ENCODE results near the gene TMOD2.

TMOD2 gene

DNA sequence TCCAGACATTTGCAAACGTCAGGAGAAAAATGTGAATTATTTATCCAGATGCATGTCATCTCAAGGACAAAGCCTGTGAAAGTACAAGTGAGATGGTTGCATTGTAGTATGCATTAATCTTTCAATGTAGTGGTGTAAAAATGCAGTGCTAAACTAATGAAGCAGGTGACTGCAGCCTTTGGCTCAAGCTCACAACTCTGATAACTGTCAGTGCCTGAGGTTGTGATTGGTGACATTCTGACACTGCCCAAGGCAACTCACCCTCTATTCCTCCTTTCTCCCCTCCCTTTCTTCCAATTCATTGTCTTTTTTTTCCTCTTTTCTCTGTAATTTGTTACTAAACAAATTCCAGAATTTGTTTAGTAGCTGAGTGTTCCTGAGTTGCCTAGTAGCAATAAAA lies 58.1 kb downstream of the TMOD2 start:
- Histone ChIP-seq H3K36me3 (ENCODE audit: control insufficient read depth, insufficient read depth, low read length) (peaks cover 6% of the 10 kb centered on the region), H3K4me3 (replicated peaks; ENCODE audit: low read depth, low read length) (no peak overlapping the region), H3K27me3 (replicated peaks; ENCODE audit: control insufficient read depth, insufficient read depth, low read length) (no peaks in the 10 kb centered on the region)
- no peak for DNase-seq (ENCODE audit: extremely low read depth, insufficient read length)
- TF ChIP-seq, protein P1, sequence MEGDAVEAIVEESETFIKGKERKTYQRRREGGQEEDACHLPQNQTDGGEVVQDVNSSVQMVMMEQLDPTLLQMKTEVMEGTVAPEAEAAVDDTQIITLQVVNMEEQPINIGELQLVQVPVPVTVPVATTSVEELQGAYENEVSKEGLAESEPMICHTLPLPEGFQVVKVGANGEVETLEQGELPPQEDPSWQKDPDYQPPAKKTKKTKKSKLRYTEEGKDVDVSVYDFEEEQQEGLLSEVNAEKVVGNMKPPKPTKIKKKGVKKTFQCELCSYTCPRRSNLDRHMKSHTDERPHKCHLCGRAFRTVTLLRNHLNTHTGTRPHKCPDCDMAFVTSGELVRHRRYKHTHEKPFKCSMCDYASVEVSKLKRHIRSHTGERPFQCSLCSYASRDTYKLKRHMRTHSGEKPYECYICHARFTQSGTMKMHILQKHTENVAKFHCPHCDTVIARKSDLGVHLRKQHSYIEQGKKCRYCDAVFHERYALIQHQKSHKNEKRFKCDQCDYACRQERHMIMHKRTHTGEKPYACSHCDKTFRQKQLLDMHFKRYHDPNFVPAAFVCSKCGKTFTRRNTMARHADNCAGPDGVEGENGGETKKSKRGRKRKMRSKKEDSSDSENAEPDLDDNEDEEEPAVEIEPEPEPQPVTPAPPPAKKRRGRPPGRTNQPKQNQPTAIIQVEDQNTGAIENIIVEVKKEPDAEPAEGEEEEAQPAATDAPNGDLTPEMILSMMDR (IDR thresholded peaks at IDR 0.05; ENCODE audit: insufficient read depth, low read length, poor library complexity, severe bottlenecking) = no peak

DNA sequence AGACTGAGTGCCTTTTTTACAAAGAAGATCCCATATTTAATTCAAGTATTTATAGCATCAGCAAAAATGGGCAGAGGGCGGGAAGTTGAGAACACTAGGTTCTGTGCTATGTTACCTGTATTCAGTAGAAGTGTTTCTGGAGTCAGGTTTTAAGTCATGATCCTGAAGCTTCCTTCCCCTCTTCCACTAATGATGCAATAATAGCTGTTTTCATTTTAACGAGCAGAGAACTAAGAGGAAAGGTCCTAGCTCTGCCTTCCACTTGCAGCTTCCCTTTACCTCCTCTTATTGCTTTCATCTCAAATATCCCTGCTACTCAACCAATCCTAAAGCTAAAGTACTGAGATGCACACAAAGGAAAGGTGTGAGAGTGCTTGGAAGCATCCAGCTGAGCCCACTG lies 61.2 kb downstream of the TMOD2 start:
- TF ChIP-seq, protein P1 (IDR thresholded peaks at IDR 0.05; ENCODE audit: insufficient read depth, low read length, poor library complexity, severe bottlenecking) = no peak
- Histone ChIP-seq H3K36me3 (ENCODE audit: control insufficient read depth, insufficient read depth, low read length) (peaks cover 2% of the 10 kb centered on the region; the same call in 1 of the 2 replicates), H3K27me3 (replicated peaks; ENCODE audit: control insufficient read depth, insufficient read depth, low read length) (no peaks in the 10 kb centered on the region), H3K4me3 (replicated peaks; ENCODE audit: low read depth, low read length) (no peak overlapping the region)
- DNase-seq (ENCODE audit: extremely low read depth, insufficient read length) = no peak

DNA sequence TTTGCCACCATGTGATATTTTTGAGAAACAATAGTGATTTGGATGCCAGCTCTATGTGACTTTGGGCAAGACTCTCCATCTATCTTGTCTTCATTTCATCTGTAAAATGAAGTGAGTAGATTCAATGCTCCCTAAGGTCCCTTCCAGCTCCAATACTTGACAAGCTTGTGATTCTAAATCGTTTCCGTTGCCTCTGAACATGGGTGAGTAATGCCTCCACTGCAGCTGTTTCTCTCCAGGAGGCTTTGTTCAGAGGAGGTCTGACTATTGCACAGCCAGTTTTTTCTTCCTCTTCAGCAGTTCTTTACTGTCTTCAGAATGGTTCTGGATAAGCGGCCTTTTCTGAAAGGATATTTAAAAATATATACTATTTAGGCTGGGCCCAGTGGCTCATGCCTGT lies 63.2 kb downstream of the TMOD2 start:
- Histone ChIP-seq H3K4me3 (replicated peaks; ENCODE audit: low read depth, low read length) (no peak overlapping the region), H3K36me3 (ENCODE audit: control insufficient read depth, insufficient read depth, low read length) (no peaks in the 10 kb centered on the region; the same call in 1 of the 2 replicates), H3K27me3 (replicated peaks; ENCODE audit: control insufficient read depth, insufficient read depth, low read length) (no peaks in the 10 kb centered on the region)
- TF ChIP-seq, protein P1 (IDR thresholded peaks at IDR 0.05; ENCODE audit: insufficient read depth, low read length, poor library complexity, severe bottlenecking) = no peak
- DNase-seq (ENCODE audit: extremely low read depth, insufficient read length) = no peak

DNA sequence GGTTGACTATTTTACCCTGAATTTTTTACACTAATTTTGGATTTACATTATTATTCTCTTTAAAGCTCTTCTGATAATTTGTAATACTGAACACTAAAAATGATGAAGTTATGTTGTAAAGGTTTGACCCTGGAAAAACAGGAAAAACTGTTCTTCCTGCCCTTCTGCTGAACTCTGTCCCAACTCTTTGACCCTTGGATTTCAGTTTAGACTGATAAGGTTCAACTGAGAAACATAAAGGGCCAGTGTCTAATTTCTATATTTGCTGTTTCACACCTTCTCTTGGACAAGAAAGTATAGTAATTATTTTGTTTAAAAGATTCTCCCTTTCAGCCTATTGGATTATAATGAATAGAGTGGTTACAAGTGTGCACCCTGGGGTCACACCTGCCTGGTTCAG lies 65.2 kb downstream of the TMOD2 start:
- DNase-seq (ENCODE audit: extremely low read depth, insufficient read length) = no peak
- no peaks in the 10 kb centered on the region; the same call in 1 of the 2 replicates for H3K36me3 ChIP-seq (ENCODE audit: control insufficient read depth, insufficient read depth, low read length)
- no peak overlapping the region for H3K4me3 ChIP-seq (replicated peaks; ENCODE audit: low read depth, low read length)
- H3K27me3 ChIP-seq (replicated peaks; ENCODE audit: control insufficient read depth, insufficient read depth, low read length) = no peaks in the 10 kb centered on the region
- TF ChIP-seq, protein P1 (IDR thresholded peaks at IDR 0.05; ENCODE audit: insufficient read depth, low read length, poor library complexity, severe bottlenecking) = no peak

DNA sequence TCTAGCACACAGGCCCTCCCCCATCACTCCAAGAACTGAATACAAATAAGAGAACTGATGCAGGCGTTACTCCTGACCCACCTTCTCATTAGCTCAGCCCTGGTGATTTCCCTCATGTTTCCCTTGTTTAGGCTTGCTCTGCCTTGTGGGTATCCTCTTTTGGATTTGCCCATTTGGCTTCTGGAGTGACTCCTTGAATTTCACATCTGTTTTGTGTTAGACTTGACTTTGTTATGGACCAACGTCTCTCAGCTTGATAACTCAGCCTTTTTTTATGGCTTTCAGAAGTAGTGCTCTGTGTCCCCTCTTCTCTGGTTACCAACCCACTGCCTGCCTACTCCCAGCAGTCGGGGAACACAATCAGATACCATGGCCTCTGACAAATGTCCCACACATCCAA lies 66.8 kb downstream of the TMOD2 start:
- TF ChIP-seq, protein P1 (IDR thresholded peaks at IDR 0.05; ENCODE audit: insufficient read depth, low read length, poor library complexity, severe bottlenecking) = no peak
- H3K36me3 ChIP-seq (ENCODE audit: control insufficient read depth, insufficient read depth, low read length) = no peaks in the 10 kb centered on the region; the same call in 1 of the 2 replicates
- DNase-seq (ENCODE audit: extremely low read depth, insufficient read length) = no peak
- no peaks in the 10 kb centered on the region for H3K27me3 ChIP-seq (replicated peaks; ENCODE audit: control insufficient read depth, insufficient read depth, low read length)
- no peak overlapping the region for H3K4me3 ChIP-seq (replicated peaks; ENCODE audit: low read depth, low read length)

DNA sequence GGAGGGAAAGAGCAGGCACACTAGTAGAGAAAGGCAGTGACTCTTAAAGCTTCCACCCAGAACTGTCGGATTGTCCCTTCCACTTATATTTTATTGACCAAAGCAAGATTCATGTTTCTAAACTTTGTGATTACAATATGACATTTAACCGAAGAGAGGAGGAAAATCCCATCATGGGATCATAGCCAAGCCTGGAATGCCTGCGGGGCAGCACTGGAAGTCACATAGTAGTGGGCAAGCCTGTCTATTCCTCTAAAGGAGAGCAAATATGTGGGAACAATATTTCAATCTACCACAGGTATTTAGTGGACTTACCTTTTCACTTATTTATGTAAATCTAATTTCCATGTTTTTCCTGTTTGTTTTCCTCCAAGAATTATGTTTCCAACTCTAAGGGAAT lies 74.3 kb downstream of the TMOD2 start:
- no peaks in the 10 kb centered on the region for H3K36me3 ChIP-seq (ENCODE audit: control insufficient read depth, insufficient read depth, low read length)
- TF ChIP-seq, protein P1 (IDR thresholded peaks at IDR 0.05; ENCODE audit: insufficient read depth, low read length, poor library complexity, severe bottlenecking) = no peak
- no peaks in the 10 kb centered on the region for H3K27me3 ChIP-seq (replicated peaks; ENCODE audit: control insufficient read depth, insufficient read depth, low read length)
- DNase-seq (ENCODE audit: extremely low read depth, insufficient read length) = no peak
- H3K4me3 ChIP-seq (replicated peaks; ENCODE audit: low read depth, low read length) = no peak overlapping the region

Measured in GM06990 (cell line).